ENCODE results near the gene GTF3C5.
"Not testable (repeated sequence)": the region's sequence is repeated elsewhere in the genome, so short reads cannot be mapped to it uniquely, and the experiment has no call there.

The GTF3C5 gene

DNA sequence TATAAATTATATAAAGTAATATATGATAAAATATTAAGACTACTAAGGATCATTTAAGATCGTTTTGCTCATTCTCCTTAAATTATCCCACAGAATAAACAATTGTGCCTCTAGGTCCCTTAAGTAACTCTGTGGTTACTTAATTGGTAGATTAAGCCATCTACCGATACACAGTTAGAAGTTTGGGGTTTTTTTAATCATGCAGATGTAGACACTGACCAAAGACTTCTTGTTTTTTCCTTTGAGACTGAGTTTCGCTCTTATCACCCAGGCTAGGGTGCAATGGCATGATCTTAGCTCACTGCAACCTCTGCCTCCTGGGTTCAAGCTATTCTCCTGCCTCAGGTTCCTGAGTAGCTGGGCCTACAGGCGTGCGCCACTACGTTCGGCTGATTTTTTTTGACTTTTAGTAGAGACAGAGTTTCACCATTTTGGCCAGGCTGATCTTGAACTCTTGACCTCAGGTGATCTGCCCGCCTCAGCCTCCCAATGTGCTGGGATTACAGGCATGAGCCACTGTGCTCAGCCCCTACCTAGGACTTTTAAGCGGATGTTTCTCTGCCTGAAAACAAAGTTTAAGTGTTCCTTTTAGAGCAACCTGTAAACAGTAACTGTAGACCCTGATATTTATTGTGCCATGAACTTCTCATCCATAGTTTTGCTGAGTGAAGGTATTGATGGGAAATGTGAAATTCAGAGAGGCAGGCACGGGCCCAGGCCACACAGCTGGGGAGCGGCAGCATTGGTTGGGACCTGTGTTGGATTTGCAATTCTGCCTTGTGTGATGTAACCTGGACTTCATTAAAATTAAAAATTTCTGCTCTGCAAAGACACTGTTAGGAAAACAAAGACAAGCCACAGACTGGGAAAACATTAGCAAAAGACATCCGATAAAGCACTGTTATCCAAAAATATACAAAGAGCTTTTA is 42.6 kb downstream of the GTF3C5 start:
- DNase-seq: no peak

DNA sequence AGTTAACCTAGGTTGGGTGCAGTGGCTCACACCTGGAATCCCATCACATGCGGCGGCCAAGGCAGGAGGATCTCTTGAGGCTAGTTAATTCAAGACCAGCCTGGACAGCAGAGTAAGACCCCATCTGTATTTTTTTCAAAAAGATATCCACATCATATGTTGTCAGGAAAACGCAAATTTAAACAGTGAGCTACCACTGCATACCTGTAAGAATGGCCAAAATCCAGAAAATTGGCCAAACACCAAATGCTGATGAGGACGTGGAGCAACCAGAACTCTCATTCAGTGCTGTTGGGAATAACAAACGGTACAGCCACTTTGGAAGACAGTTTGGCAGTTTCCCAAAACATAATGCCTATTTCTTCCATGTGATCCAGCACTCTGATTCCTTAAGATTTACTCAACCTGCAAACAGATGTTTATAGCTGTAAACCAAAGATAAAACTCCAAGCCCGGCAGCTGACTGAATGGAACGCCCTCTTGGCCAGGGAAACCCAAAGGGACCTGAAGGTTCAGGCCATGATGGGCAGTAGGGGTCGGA is 43.4 kb downstream of the GTF3C5 start:
- no peak for DNase-seq

DNA sequence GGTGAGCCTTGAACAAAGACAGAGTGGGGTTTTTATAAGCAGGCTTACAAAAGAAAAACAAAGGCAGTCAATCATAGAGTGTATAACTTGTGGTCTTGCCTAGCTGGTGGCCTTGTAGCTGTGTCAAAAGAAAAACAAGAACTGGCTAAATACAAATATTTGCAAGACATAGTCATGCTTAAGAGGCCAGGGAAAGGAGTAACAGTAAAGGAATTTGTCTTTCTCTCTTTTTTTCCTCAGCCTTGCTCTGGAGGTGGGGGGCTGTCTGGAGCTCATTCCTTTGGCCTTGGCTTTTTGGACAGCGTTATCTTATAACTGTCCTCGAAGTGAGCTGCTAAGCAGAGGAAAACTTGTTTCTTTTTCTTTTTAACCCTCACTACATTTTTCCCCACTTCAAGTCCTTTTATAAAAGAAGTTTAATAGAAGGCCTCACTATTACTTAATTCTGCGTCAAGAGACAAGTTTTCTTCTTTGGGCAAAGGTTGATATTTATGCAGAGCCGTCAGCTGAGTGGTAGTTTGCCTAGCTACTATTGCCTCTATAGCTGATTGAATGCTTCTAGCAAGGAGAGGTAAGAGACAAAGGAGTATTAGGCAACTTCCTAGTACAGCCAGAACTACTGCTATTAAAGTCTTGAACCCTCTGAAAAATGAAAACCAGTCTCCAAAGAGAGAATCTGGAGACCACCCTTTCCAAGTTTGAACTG is 45.3 kb downstream of the GTF3C5 start:
- DNase-seq: no peak

DNA sequence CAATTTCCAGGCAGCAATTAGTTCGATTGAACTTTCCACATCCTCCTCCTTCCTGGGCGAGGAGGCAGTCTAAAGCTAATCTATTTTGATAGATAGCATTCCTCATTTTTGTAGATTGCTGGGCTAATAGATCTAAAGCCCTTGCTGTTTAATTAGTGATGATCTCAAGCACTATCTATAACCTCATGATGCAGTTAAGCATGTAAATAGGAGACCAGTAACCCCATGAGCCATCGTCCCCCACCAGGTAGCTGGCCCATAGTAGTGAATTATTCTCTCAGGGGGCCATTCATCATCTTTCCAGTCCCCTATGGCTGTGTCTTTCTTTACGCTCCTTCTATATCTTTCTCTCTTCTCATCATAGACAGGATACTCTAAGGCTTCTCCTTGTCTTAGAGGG is 45.9 kb downstream of the GTF3C5 start:
- no peak for DNase-seq

DNA sequence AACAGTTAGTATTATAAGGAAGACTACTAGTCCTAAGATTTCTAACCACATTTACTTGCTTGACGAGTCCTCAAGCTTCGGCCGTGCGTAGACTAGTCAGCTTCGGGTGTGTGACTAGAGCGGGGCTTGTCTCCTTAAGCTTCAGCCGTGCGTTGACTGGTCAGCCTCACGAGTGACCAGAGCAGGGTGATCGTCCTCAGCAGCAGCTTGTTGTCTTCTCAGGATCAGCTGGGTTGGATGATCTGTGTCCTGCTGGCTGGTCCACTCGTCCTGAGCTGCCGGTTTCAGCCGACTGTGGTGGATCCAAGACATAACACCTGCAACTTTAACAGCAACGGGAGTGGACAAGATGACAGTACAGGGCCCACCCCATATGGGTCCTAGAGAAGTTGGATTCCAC is 47.7 kb downstream of the GTF3C5 start:
- DNase-seq: no peak

DNA sequence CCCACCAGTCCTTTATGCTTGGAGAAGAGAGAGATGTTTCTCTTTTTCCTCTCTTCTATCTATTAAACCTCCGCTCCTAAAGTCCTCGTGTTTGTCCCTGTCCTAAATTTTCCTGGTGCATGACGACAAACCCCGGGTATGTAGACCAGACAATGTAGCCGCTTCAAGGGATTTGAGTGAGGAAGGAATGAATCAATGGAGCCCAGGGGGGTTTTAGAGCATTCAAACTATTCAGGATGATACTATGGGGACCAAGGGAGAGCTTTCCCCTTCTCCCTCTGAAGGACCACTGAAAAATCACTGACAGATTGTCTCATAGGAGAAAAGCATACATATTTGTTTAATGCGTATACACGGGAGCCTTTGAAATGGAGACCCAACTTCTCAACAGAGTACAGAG is 49.4 kb downstream of the GTF3C5 start:
- no peak for DNase-seq

DNA sequence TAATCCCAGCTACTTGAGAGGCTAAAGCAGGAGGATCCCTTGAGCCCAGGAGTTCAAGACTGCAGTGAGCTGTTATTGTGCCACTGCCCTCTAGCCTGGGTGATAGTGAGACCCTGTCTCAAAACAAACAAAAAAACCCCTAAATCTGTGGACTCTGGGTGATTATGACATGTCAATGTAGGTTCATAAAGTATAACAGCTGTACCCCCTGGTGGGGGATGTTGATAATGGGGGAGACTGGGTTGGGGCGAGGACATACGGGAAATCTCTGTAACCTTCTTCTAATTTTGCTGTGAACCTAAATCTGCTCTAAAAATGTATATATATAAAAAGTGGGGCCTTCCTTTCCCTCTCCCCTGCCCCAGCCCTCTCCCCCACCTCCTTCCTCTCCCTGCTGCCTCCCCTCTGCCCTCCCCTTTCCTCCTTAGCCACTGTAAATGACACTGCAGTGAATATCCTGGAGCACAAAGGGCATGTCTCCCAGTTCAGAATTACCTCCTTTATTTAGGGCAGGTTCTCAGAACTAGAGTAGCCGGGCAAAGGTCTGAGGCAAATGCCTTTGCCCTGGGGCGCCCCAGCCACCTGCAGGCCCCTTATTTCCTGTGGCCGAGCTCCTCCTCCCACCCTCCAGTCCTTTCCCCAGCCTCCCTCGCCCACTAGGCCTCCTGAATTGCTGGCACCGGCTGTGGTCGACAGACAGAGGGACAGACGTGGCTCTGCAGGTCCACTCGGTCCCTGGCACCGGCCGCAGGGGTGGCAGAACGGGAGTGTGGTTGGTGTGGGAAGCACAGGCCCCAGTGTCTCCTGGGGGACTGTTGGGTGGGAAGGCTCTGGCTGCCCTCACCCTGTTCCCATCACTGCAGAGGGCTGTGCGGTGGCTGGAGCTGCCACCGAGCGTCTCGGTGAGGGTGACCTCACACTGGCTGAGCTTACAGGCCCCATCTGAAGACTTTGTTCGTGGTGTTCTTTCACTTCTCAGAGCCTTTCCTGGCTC is 50.3 kb downstream of the GTF3C5 start:
- DNase-seq: not testable (repeated sequence)

DNA sequence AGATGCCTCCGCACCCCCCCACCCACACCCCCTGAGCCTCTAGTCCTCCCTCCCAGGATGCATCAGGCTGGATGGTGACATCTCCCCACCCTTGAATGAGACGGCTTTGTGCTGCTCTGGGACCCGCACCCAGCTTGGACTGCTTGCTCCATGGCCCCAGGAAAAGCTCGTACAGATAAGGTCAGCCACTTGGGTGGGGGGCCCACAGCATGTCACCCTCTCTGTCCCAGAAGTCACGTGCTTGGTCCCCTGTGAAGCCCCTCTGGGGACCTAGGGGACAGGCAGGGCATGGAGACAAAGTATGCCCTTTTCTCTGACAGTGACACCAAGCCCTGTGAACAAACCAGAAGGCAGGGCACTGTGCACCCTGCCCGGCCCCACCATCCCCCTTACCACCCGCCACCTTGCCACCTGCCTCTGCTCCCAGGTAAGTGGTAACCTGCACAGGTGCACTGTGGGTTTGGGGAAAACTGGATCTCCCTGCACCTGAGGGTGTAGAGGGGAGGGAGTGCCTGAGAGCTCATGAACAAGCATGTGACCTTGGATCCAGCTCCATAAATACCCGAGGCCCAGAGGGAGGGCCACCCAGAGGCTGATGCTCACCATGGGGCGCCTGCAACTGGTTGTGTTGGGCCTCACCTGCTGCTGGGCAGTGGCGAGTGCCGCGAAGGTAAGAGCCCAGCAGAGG is 51.3 kb downstream of the GTF3C5 start:
- not testable (repeated sequence) for DNase-seq

DNA sequence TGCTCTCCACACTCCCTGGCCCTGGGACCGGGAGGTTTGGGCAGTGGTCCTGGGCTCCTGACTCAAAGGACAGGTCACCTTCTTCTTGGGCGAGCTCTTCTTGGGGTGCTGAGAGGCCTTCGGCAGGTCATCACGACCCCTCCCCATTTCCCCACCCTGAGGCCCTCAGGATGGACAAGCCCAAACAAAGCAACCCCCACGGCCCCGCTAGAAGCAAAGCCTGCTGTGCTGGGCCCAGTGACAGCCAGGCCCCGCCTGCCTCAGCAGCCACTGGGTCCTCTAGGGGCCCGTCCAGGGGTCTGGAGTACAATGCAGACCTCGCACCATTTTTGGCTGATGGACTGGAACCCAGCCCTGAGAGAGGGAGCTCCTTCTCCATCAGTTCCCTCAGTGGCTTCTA is 52.9 kb downstream of the GTF3C5 start:
- not testable (repeated sequence) for DNase-seq

DNA sequence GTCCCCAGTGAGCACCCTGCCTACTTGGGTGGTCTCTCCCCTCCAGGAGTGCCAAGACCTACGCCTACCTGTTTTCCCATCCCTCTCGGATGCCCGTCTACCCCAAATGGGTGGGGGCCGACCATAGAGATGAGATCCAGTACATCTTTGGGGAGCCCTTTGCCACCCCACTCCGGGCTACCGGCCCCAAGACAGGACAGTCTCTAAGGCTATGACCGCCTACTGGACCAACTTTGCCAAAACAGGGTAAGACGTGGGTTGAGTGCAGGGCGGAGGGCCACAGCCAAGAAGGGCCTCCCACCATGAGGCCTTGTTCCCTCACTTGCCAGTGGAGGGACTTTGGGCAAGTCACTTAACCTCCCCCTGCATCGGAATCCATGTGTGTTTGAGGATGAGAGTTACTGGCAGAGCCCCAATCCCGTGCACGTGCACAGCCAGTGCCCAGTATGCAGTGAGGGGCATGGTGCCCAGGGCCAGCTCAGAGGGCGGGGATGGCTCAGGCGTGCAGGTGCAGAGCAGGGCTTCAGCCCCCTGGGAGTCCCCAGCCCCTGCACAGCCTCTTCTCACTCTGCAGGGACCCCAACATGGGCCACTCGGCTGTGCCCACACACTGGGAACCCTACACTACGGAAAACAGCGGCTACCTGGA is 55.5 kb downstream of the GTF3C5 start:
- not testable (repeated sequence) for DNase-seq

DNA sequence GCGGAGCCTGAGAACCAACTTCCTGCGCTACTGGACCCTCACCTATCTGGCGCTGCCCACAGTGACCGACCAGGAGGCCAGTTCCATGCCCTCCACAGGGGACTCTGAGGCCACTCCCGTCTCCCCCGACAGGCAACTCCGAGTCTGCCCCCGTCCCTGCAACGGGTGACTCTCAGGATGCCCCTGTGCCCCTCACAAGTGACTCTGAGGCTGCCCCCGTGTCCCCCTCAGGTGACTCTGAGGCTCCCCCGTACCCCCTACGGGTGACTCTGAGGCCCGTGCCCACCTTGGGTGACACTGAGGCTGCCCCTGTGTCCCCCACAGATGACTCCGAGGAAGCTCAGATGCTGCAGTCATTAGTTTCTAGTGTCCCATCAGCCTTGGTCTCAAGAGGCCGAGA is 56.1 kb downstream of the GTF3C5 start:
- no peak for DNase-seq

DNA sequence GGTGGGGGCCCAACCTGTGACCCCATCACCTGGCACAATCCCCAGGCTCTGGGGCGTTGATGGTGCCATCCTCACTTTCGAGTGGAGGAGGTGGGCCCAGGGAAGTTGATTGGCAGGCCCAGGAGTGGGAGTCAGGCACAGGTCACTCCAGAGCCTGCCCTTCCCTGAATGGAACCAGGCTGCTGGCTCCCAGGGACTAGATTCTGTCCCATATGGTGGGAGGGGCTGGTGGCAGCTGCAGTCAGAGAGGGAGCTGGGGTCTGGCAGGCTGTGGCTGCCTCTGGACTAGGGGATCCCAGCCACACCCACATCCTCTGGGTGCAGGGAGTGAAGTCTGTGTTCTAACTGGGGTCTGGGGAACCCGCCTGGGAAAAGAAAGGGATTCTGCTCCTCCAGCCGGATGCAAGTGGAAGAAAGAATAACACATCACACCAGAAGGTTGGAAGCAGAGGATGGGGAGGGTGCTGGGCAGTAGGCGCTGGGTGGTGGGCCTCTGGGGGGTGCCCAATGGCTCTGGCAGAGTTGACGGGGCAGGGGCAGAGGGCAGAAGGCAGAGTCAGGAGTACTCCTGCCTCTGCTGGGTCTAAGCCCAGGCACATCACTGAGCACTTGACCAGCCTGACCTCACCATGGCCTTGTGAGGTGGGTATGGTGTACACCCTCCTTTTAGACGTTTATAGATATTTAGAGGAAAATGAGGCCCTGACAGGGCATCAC is 56.8 kb downstream of the GTF3C5 start:
- DNase-seq: no peak

DNA sequence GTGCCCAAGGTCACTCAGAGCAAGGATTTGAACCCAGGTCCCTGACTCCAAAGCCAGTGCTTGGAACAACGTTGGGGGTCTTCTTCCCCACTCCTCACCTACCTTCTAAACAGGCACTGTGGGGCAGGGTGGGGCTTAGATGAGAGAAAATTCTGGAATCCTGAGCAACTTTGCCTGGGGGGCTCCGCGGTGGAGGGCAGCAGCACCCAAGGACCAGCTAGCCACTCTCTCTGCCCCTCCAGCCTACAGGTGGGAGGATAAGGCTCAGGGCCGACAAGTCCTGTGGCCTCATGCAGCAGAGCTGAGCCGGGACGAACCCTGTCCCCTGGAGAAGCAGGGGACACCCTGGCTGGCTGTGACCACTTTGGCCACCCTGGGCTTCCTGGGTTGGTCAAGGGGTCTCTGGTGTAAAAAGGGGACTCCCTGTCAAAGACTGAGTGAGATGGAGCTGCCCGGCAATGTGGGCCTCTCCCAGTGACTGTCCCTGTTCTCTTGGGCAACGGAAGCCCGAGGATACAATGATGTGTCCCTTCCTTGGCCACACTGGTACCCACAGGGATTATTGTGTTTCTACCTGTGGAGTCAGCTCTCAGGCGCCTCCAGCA is 57.5 kb downstream of the GTF3C5 start:
- DNase-seq: no peak

DNA sequence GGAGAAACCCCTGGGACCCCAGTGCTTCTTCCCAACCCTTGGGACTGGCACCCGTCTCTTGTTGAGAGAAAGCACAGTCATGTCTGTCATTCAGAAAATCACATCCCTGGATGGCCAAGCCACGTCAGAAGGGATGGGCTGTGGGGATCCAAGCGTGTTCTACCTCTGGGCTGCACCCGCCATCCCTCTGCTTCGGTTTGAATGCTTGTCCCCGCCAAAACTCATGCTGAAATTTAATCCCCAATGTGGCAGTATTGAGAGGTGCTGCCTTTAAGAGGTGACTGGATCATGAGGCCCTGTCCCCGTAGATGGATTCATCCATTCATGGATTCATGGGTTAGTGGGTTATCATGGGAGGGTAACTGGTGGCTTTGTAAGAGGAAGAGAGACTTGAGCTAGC is 58.0 kb downstream of the GTF3C5 start:
- no peak for DNase-seq

DNA sequence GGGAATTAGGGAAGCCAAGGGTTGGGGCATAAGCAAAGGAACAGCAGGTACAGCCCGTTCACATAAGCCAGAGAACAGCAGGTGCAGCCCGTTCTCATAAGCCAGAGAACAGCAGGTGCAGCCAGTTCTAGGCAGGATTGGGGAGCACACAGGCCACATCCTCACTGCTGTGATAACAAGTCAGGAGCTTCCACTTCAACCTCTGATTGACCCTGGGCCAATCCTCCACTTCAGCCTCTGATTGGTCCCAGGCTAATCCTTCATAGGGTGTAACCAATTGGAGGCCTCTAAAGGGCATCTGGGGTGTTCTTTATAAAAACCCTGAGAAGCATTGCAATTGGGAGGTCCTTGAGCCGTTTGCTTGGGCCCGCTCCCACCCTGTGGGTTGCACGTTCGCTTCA is 58.5 kb downstream of the GTF3C5 start:
- no peak for DNase-seq

DNA sequence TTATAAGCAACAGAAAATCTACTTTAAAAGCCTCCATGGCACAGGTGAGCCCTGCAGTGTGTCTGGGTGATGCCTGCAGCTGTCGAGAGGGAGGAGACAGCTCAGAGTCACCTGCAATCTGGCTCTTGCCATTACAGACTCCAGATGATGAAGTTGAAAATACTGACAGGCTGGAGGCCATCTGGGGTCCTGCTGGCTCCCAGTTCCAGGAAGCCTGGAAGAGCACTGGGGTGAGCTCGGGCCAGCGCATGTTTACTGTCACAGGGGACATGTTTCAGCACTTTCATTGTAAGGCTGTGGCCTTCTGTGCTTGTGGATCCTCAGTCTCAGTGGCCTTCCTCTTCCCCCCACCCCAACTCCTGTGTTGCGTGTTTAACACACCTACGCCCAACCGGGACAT is 59.4 kb downstream of the GTF3C5 start:
- DNase-seq: no peak

DNA sequence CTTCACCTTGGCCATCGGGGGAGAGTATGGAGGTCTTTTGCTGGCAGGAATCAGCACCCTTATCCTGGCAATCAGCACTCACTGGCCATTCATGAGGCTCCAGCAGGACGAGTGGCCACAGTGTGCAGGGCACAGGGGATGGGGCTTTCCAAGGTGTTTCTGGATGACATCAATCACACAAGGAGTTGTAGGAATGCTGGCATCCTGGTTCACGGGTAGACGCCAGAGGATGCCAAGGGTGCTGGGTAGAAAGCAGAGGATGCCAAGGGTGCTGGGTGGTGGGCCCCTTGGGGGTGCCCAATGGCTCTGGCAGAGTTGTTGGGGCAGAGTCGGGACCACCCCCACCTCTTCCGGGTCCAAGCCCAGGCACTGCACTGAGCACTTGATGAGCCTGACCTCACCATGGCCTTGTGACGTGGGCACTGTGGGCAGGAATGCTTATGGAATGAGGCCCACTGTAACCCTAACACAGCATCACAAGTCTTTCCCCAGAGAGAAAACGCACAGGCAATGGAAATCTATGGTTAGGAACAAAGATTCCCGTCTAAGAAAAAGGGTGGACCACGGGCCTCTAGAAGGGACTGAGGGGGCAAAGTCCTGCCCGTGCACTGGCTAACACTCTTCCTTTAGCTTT is 60.1 kb downstream of the GTF3C5 start:
- no peak for DNase-seq

DNA sequence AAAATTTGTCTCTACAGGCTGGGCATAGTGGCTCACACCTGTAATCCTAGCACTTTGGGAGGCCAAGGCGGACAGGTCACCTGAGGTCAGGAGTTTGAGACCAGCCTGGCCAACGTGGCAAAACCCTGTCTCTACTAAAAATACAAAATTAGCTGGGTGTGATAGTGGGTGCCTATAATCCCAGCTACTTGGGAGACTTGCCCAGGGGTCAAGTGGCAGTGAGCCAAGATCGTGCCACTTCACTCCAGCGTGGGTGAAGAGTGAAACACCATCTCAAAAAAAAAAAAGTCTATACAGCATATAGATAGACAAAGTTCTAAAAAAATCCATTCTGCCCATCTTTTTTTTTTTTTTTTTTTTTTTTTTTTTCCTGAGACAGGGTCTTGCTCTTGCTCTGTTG is 63.6 kb downstream of the GTF3C5 start:
- not testable (repeated sequence) for DNase-seq

DNA sequence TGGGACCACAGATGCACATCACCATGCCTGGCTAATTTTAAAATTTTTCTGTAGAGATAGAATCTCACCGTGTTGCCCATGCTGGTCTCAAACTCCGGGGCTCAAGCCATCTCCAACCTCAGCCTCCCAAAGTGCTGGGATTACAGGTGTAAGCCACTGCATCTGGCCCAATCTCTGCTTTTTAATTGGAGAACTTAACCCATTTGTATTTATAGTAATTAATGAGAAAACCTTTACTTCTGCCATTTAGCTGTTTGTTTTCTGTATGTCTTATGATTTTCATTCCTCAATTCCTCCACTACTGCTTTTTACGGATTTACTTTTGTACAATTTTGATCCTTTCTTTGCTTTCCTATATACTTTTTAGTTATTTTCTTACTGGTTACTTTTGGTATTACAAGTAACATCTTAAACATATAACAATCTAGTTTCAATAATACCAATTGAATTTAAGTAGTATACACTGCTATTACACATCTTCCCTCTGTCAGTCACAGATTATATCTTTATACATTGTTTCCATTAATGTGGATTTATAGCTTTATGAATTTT is 64.1 kb downstream of the GTF3C5 start:
- no peak for DNase-seq
